ENCODE measurements around the gene CUX1. TPM values are rescaled to one million over a fixed set of nuclear protein-coding genes. Genes with fewer than 3 reads are reported as not detected.

CUX1 gene
- total and polyA plus RNA-seq, 10 of the 15 experiments (the other 5 are each of a cell fraction or from before 2014, with no cell fraction given) = 6.1 to 48.6 (median 25.9) TPM

DNA sequence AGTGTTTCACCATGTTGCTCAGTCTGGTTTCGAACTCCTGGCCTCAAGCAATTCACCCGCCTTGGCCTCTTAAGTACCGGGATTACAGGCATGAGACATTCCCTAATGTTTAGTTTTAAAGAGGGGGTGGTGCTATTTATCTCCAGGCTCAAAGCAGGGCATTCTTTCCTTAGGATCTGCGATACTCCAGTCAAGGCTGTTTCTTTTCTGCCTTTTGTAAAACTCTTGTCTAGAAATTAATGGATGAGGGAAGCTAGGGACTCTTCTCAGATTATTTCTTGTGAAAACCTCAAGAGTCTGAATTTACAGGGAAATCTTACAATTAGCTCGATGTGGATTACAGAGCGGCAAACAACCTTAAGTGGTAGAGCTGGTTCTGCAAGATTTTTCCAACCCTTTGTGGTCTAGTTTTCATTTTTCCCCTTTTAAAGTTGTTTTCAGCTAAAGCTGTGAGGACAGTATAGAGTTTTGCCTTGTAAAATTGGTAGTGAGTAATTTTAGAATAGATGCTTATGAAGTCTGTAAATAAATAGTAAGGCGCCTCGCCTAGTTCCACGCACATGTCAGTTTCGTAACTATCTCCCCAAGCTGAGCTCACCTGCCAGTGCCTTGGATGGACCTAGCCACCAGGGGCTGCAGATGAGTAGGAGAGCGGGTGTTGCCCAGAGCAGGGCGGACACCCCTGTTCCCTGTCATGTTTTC, 53.1 kb downstream of the CUX1 start:
- Histone ChIP-seq H3K9ac (ENCODE audit: control insufficient read depth, insufficient read depth, low read length) (no peak overlapping the region), H3K9me3 (replicated peaks; ENCODE audit: control insufficient read depth, insufficient read depth, low read length) (no peaks in the 10 kb centered on the region), H3K27ac (ENCODE audit: control insufficient read depth, insufficient read depth) (no peak overlapping the region), H3K4me1 (ENCODE audit: control insufficient read depth, insufficient read depth, low read length) (peaks cover 5% of the 10 kb centered on the region; the same call in 1 of the 2 replicates), H2AFZ (ENCODE audit: control insufficient read depth, low read depth, low read length) (no peak overlapping the region), H3K4me3 (no peak overlapping the region), H3K36me3 (ENCODE audit: control insufficient read depth in 2 of 2, insufficient read depth in 2 of 2, low read length in 1 of 2) (peaks cover 0 to 9% of the 10 kb centered on the region in 2 experiments; a peak in 2 of 4 replicates), H3K79me2 (ENCODE audit: control insufficient read depth, insufficient read depth, low read length) (peaks cover 29% of the 10 kb centered on the region), H4K20me1 (ENCODE audit: control insufficient read depth, insufficient read depth) (no peaks in the 10 kb centered on the region), H3K27me3 (replicated peaks in 1 of 2; ENCODE audit: control insufficient read depth in 2 of 2, insufficient read depth in 2 of 2, low read length in 1 of 2) (no peaks in the 10 kb centered on the region), H3K4me2 (ENCODE audit: control insufficient read depth, insufficient read depth) (no peak overlapping the region)
- 72% methylated on average over 12 of the region's 12 CpGs for WGBS (ENCODE audit: insufficient coverage, insufficient replicate concordance, low lambda C conversion rate, missing lambda C conversion rate)
- no TSS peak for BruUV-seq (replicated peaks)
- POLR2A ChIA-PET = no interaction called here
- in situ Hi-C loops (cut with MboI) = no loop called here
- SMC1A ChIA-PET (ENCODE audit: uncharacterized antibody, unreplicated experiment) = interaction anchor here (0.6 kb wide), 1 partner anchor 227 kb away, joined by 3 read pairs; no protein-coding TSS in a partner anchor
- CTCF ChIA-PET = interaction anchor here (1.6 kb wide), 1 partner anchor 13 kb away, joined by 5 read pairs; no protein-coding TSS in a partner anchor
- peak; percentile 29; the same call in 1 of the 2 replicates for TF ChIP-seq RAD21 (IDR thresholded peaks at IDR 0.05; ENCODE audit: insufficient read depth, low read depth, low read length)
- TF ChIP-seq, protein P1, sequence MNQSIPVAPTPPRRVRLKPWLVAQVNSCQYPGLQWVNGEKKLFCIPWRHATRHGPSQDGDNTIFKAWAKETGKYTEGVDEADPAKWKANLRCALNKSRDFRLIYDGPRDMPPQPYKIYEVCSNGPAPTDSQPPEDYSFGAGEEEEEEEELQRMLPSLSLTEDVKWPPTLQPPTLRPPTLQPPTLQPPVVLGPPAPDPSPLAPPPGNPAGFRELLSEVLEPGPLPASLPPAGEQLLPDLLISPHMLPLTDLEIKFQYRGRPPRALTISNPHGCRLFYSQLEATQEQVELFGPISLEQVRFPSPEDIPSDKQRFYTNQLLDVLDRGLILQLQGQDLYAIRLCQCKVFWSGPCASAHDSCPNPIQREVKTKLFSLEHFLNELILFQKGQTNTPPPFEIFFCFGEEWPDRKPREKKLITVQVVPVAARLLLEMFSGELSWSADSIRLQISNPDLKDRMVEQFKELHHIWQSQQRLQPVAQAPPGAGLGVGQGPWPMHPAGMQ (IDR thresholded peaks at IDR 0.05; ENCODE audit: borderline replicate concordance) = no peak
- TF ChIP-seq, protein P2, sequence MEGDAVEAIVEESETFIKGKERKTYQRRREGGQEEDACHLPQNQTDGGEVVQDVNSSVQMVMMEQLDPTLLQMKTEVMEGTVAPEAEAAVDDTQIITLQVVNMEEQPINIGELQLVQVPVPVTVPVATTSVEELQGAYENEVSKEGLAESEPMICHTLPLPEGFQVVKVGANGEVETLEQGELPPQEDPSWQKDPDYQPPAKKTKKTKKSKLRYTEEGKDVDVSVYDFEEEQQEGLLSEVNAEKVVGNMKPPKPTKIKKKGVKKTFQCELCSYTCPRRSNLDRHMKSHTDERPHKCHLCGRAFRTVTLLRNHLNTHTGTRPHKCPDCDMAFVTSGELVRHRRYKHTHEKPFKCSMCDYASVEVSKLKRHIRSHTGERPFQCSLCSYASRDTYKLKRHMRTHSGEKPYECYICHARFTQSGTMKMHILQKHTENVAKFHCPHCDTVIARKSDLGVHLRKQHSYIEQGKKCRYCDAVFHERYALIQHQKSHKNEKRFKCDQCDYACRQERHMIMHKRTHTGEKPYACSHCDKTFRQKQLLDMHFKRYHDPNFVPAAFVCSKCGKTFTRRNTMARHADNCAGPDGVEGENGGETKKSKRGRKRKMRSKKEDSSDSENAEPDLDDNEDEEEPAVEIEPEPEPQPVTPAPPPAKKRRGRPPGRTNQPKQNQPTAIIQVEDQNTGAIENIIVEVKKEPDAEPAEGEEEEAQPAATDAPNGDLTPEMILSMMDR (IDR thresholded peaks at IDR 0.05 in 2 of 3, conservative IDR thresholded peaks at IDR 0.05 in 1 of 3; ENCODE audit: control insufficient read depth in 2 of 3, extremely low read depth in 1 of 3, insufficient read depth in 1 of 3, low read depth in 3 of 3, low read length in 3 of 3) = peak in 1 of 3 experiments; percentile 21; a peak in 1 of 6 replicates
- intact Hi-C loops (cut with micrococcal nuclease; ENCODE audit: unreplicated experiment) = no loop called here
- ATAC-seq (peak; percentile 32; the same call in 1 of the 3 replicates), FAIRE-seq (no peak), DNase-seq (ENCODE audit: low read depth, low spot score) (no peak)
- RAD21 ChIA-PET (ENCODE audit: unreplicated experiment) = interaction anchor here (1.3 kb wide), 1 partner anchor 13 kb away, joined by 4 read pairs; no protein-coding TSS in a partner anchor
